ENCODE measurements around the gene TMEM212. TPM values are rescaled to one million over a fixed set of nuclear protein-coding genes. Genes with fewer than 3 reads are reported as not detected.
"Not testable (repeated sequence)": the region's sequence is repeated elsewhere in the genome, so short reads cannot be mapped to it uniquely, and the experiment has no call there.

Gene TMEM212
- total RNA-seq, 1 donor from 2014 or later: not detected

DNA sequence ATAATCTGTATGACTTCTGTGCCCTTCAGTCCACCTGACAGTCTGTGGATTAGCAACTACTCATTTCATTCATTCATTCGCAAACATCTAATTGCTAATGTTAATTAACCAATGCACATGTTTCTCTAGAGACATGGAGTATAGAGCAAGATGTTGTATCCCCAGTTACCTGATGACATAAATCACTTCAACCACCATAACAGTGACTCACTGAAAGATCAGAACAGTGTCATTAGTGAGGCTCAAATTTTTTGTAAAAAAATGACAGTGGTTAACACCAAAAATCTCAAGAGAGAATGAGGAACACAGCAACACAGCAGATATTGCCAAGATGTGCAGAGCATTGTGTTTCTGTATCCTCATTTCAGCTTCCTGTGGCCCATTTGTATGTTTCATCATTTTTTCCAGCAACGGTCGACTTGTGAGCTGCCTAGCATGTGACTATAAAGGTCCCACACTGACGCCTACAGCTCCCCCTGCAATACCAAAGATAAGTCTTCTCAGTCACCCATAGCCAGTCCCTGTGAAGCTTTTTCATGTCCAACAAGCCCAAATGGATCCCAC is 29.2 kb upstream of the TMEM212 start:
- no peak overlapping the region for H3K4me3 Mint-ChIP-seq
- H3K36me3 Mint-ChIP-seq: peaks cover 4% of the 10 kb centered on the region
- H3K27ac Mint-ChIP-seq: no peak overlapping the region
- DNase-seq (ENCODE audit: low spot score in 2 of 2, unreplicated experiment in 2 of 2): no peak
- TF ChIP-seq, protein P1, sequence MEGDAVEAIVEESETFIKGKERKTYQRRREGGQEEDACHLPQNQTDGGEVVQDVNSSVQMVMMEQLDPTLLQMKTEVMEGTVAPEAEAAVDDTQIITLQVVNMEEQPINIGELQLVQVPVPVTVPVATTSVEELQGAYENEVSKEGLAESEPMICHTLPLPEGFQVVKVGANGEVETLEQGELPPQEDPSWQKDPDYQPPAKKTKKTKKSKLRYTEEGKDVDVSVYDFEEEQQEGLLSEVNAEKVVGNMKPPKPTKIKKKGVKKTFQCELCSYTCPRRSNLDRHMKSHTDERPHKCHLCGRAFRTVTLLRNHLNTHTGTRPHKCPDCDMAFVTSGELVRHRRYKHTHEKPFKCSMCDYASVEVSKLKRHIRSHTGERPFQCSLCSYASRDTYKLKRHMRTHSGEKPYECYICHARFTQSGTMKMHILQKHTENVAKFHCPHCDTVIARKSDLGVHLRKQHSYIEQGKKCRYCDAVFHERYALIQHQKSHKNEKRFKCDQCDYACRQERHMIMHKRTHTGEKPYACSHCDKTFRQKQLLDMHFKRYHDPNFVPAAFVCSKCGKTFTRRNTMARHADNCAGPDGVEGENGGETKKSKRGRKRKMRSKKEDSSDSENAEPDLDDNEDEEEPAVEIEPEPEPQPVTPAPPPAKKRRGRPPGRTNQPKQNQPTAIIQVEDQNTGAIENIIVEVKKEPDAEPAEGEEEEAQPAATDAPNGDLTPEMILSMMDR (IDR thresholded peaks at IDR 0.05; ENCODE audit: unreplicated experiment): no peak
- H3K4me1 Mint-ChIP-seq: peaks cover 40% of the 10 kb centered on the region
- H3K9me3 Mint-ChIP-seq: peaks cover 7% of the 10 kb centered on the region
- no peaks in the 10 kb centered on the region for H3K27me3 Mint-ChIP-seq (ENCODE audit: low read depth)

- H3K27me3 Mint-ChIP-seq (ENCODE audit: low read depth); DNase-seq (ENCODE audit: low spot score in 2 of 2, unreplicated experiment in 2 of 2); H3K36me3 Mint-ChIP-seq; H3K27ac Mint-ChIP-seq; H3K9me3 Mint-ChIP-seq; H3K4me3 Mint-ChIP-seq: not testable (repeated sequence)
- peaks cover 33% of the 10 kb centered on the region for H3K4me1 Mint-ChIP-seq
Observed at GRCh38 chr3:171814662-171815061, 28.5 kb upstream of the TMEM212 start.

GRCh38 chr3:171815973-171816595 is 27.1 kb upstream of the TMEM212 start:
- Mint-ChIP-seq H3K9me3 (peaks cover 7% of the 10 kb centered on the region), H3K4me3 (no peak overlapping the region), H3K27me3 (ENCODE audit: low read depth) (no peaks in the 10 kb centered on the region), H3K27ac (peak overlapping the region; percentile 63), H3K4me1 (peaks cover 31% of the 10 kb centered on the region), H3K36me3 (peaks cover 4% of the 10 kb centered on the region)
- DNase-seq (ENCODE audit: low spot score in 2 of 2, unreplicated experiment in 2 of 2): no peak
- TF ChIP-seq, protein P1 (IDR thresholded peaks at IDR 0.05; ENCODE audit: unreplicated experiment): no peak

DNA sequence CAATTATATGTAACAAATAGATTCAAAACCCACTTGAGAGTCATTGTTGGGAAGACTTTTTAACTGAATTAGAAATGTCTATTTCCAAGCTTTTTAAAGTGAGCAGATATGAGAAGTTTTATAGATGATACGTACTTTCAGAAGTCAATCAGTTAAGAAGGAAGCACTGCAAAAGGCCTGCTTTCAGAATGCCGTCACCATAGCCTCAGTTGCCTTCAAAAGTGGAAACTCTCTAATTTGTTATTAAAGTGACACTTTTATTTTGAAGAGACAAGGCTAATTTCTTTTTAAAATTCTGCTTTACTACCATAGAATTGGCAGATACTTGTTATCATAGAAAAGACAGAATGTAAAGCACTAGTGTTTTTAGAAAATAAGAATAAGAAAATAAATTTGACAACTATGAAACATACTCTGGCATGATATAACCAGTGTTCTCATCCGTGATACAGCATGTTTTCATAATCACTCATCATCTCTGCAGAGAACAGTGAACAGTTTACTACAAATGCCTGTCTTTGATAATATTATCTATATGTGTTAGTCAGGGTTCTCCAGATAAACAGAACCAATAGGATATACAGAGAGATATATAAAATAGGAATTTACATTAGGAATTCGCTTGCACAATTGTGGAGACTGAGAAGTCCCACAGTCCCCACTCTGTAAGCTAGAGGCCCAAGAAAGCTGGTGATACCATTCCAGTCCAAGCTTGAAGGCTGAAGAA is 25.9 kb upstream of the TMEM212 start:
- DNase-seq (ENCODE audit: low spot score in 2 of 2, unreplicated experiment in 2 of 2): no peak
- peaks cover 7% of the 10 kb centered on the region for H3K9me3 Mint-ChIP-seq
- H3K36me3 Mint-ChIP-seq: peaks cover 4% of the 10 kb centered on the region
- no peak overlapping the region for H3K27ac Mint-ChIP-seq
- TF ChIP-seq, protein P1 (IDR thresholded peaks at IDR 0.05; ENCODE audit: unreplicated experiment): no peak
- no peaks in the 10 kb centered on the region for H3K27me3 Mint-ChIP-seq (ENCODE audit: low read depth)
- H3K4me1 Mint-ChIP-seq: peaks cover 30% of the 10 kb centered on the region
- H3K4me3 Mint-ChIP-seq: no peak overlapping the region

- Mint-ChIP-seq H3K27me3 (ENCODE audit: low read depth) (no peaks in the 10 kb centered on the region), H3K36me3 (peaks cover 2% of the 10 kb centered on the region), H3K4me3 (no peak overlapping the region), H3K27ac (peak overlapping the region; percentile 86), H3K9me3 (peaks cover 7% of the 10 kb centered on the region), H3K4me1 (peaks cover 37% of the 10 kb centered on the region)
- TF ChIP-seq, protein P1 (IDR thresholded peaks at IDR 0.05; ENCODE audit: unreplicated experiment): no peak
- DNase-seq (ENCODE audit: low spot score in 2 of 2, unreplicated experiment in 2 of 2): no peak
Observed at GRCh38 chr3:171821044-171821443, 22.1 kb upstream of the TMEM212 start.

DNA sequence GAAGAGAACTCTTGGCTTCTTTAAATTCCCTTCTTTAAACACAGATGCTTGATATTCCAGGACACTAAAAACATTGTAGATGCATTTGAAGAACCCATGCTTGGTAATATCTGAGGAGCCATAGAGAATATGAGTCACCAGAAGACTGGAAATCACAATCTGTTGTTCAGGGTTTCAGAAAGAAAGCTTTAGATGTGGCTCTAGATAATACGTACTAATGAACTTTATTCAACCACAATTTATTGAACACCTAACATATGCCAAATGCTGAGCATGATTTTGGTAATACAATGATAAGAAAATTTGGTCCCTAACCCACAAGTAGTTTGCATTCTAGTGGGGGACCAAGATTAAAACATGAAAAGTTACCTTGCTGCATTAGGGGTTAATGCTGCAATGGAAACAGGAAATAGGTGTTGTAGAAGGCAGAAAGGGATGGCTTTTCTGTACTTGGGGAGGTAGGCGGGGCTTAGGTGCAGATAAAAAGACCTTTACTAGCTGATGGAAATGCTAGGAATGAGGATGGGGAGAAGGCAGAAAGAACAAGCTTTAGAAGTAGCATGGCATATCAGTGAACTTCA is 21.3 kb upstream of the TMEM212 start:
- Mint-ChIP-seq H3K4me1 (peaks cover 31% of the 10 kb centered on the region), H3K4me3 (no peak overlapping the region), H3K27ac (no peak overlapping the region), H3K9me3 (peaks cover 7% of the 10 kb centered on the region), H3K27me3 (ENCODE audit: low read depth) (no peaks in the 10 kb centered on the region), H3K36me3 (peaks cover 2% of the 10 kb centered on the region)
- DNase-seq (ENCODE audit: low spot score in 2 of 2, unreplicated experiment in 2 of 2): no peak
- TF ChIP-seq, protein P1 (IDR thresholded peaks at IDR 0.05; ENCODE audit: unreplicated experiment): no peak

Measured in mesothelial cell of epicardium (in vitro differentiated cells).